NCI-H1930 (cell line): ENCODE data around the gene PAX8.
"Not testable (repeated sequence)": the region's sequence is repeated elsewhere in the genome, so short reads cannot be mapped to it uniquely, and the experiment has no call there.

Experiments
- DNase-seq, 2 experiments: peaks; one replicate each; lab custom pipeline; 2025; lab: John Stamatoyannopoulos, UW

The PAX8 gene

GRCh38 chr2:113278742-113279139 is at the start of gene PAX8:
TSS of gene PAX8 (minus strand) at chr2:113278921. CDS start at chr2:113278394, 527 bp downstream.
- no peak for DNase-seq

GRCh38 chr2:113328043-113328442 is 49.3 kb upstream of the PAX8 start:
- no peak for DNase-seq

DNA sequence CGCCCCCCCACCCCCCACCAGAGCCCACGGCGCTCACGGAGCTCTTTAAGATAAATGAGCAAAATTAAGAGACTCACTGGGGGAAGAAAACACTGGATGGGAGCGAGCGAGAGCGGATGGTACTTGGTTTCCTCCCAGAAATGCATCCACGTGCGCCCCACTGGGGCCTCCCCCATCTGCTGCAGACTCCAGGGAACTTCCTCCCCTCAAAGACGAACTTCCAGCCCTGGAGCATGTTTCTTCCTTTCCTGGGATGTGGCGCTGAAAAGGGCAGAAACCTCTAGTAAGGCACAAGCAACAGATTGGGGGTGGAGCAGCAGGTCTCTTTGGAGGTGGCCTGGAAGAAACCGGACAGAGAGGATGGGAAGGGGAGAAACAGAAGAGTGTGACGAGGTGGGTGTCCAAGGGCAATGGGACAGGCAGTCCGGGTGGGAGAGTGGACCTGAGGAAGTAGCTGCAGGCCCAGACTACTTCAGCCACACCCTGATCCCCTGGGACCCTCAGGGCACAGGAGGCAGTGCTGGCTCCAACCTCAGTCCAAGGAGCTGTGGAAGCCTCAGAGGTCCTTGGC is 46.5 kb upstream of the PAX8 start:
- DNase-seq: not testable (repeated sequence)

DNA sequence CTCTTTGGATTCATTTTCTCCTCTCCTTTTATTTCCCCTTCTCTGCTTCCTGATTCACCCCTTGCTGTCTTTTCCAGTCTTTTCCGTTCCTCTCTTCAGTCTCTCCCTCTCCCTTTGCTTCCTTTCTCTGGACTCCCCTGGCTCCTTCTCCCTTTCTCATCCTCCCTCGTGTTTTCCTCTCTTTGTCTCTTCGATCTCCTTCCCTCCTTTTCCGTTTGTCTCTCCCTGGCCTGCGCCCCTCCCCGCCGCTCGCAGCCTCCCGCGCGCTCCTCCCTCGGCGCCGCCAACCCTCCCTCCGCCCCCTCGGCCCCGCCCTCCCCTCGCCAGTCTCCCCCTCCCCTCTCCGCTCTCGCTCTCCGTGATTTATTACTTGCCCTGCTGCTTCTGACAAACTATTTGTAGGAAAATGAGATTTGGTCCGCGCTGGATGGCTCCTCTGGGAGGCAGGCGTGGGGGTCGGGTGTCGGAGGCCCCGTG is 46.0 kb upstream of the PAX8 start:
- peak; percentile 45 to 50 for DNase-seq

DNA sequence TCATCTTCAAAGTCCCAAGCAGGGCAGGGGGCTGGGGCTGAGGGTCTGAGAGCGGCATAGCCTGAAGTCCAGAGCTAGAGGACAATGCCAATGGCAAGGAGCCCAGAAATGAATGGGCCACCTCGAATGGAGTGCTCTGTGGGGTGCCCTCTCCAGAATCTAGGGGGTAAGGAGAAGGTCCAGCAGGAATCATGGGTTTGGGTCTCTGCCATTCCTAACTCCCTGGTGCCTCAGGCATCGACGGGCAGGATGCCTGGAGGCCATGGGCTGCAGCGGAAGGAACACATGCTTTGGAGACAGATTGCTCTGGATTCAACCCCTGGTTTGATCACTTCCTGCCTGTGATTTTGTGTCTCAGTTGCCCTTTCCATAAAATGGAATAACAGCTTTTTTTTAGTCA is 44.4 kb upstream of the PAX8 start:
- DNase-seq: not testable (repeated sequence)

GRCh38 chr2:113320106-113320505 is 41.4 kb upstream of the PAX8 start:
- not testable (repeated sequence) for DNase-seq

DNA sequence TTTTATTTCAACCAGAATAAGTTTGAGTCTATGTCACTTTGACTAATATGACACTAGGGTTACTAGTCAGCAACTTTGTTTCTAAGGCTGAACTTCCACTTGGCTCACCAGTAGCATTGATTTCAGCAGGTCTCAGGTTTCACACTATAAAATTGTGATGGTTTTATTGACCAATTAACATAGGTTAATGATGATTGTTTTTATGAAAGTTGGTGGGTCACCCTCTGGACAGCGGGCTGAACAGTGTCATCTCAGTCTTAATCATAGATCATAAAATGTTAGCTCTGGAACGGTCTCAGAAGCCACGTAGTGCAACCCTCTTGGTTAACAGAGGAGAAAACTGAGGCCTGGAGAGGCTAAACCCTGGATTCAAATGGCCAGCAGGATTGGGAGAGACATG is 40.2 kb upstream of the PAX8 start:
- DNase-seq: not testable (repeated sequence)

DNA sequence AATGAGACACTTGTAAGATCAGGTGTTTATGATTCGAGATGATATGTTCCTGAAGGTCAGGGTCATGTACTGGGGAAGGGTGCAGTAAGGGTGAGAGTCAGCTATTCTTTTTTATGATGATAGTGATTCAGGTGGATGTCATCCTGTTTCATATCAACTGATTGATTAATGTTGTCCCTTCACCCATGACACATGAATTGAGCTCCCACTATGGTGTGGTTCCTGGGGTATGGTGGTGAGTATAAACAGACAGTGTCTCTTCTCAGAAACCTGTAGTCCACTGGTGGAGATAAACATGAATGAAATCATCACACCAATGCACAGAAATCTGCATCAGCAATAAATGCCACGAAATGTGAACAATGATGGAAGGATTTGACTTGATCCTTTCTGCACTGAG is 37.4 kb upstream of the PAX8 start:
- no peak for DNase-seq

DNA sequence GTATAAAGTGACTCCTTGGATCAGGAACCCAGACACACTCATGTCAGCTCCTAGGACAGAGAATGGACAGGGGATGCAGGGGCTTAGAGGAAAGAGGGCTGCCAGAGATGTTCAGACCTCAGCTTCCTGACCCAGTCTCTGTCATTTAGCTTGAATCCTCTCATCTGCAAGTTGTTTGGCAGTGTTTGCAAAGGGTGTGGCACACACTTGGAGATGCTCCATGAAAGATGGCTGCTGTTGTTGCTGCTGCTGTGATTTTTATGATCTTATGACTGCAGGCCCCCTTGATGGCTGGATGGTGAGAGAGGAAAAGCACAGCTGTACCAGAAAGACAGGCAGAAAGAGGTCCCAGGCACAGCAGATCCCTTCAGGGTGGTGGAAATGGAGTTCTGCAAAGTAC is 35.9 kb upstream of the PAX8 start:
- DNase-seq: not testable (repeated sequence)

DNA sequence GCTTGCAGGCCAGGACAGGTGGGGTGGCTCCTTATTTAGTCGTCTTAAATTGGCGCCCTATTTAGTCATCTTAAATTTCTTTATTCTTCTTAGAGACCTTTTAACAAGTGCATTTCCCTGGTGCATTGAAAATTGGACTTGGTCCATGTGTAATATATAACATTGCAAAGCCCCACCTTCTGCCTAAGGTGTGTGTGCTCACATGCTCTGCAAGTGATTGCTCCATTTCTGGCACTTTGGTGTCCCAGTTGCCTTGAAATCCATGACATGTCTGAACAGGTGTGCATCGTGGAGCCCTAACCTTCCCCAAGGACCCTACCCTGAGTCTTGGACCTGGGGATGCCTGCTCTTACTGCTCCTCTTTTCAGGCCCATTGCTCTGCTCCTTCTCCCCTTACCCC is 35.5 kb upstream of the PAX8 start:
- not testable (repeated sequence) for DNase-seq

GRCh38 chr2:113311781-113312180 is 33.1 kb upstream of the PAX8 start:
- not testable (repeated sequence) for DNase-seq

DNA sequence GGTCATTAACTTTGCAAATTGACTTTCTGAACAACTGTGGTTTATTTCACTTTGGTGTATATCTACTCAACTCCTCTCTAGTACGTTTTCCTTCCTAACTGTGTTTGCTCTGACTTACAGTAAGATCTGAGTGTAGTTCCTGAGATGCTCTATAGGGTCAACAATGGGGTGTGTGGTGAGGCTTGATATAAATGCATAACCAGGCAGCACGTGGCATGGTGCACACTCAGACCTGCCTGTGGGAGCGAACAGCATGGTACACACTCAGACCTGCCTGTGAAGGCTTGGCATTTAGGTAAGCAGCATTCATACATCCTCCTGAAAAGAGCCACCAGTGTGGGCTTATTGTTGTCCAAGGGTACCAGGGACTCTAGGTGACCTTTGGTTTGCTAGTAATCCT is 32.5 kb upstream of the PAX8 start:
- DNase-seq: not testable (repeated sequence)

GRCh38 chr2:113309655-113310387 is 31.1 kb upstream of the PAX8 start:
- DNase-seq: no peak

DNA sequence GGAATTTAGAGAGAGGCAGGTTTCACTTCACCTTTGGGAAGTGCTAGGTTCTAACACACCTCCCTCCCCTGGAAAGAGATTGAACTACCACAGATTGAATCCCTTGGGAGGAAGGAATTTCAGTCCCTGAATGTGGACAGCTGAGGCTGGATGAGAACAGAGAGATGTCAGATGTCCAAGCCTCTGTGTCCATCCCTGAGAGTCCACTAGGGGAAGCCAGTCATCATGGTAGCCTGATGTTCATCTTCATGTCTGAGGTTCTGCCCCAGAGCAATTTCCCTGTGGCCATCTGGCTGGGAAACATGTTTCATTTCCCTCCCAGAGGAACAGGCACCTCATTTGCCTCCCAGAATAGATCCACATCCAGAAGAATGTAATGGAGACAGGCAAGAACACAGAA is 30.1 kb upstream of the PAX8 start:
- not testable (repeated sequence) for DNase-seq

DNA sequence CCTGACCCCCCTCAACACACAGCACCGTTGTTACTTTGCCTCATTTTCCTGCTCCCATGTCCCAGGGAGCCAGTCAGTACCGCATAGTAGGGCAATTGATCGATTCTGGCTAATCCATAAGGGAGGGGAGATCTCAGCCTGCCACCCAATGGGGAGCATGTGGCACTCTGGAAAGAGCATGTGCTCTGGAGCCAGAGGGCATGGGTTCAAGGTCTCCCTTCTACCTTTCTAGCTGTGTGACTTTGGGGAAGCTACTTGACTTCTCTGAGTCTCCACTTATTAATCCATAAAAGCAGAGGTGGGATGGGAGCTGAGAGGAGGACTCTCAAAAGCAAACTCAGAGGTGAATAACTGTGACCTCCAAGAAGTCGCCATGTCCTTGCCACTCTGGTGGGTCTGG is 27.5 kb upstream of the PAX8 start:
- not testable (repeated sequence) for DNase-seq

DNA sequence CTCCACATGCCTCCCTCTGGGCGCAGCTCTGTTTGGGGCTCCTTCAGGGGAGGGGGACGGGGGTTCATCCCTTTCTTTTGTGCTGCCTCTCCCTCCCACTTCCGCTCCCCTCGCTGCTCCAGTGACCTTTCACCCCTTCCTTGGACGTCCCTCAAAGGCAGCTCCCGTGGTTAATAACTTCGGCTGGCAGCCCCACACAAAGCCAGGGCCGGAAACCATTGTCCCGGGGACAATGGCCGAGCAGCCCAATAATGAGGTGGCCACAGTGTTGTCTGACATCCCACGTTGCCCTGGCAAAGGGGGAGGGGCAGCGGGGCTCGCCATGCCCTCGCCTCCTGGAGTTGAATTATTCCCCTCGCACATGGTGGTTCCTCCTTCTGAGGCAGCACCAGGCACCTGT is 27.0 kb upstream of the PAX8 start:
- not testable (repeated sequence) for DNase-seq

- DNase-seq: no peak
These were observed 26.4 kb upstream of the PAX8 start for GRCh38 chr2:113305146-113305545.

GRCh38 chr2:113304702-113305101 is 26.0 kb upstream of the PAX8 start:
- no peak for DNase-seq

GRCh38 chr2:113302216-113302980 is 23.7 kb upstream of the PAX8 start:
- not testable (repeated sequence) for DNase-seq

GRCh38 chr2:113300281-113300680 is 21.6 kb upstream of the PAX8 start:
- DNase-seq: no peak

DNA sequence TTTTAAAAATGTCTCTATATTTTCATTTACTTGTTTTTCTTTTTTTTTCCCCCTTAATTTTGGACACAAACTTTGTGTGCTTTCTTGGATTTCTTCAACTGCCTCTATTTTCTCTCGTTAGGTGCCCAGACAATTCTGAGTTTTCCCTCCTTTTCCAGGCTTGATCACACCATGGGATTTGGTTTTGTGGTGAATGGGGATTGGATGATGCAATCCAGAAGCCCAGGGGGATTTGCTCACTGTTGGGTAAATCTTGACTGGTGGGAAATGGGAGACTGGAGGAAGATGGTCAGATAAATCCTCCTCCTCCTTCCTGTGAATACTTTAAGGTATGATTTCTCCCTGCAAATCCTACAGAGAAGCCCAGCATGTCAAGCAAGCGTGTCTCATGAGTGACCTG is 19.5 kb upstream of the PAX8 start:
- DNase-seq: no peak

DNA sequence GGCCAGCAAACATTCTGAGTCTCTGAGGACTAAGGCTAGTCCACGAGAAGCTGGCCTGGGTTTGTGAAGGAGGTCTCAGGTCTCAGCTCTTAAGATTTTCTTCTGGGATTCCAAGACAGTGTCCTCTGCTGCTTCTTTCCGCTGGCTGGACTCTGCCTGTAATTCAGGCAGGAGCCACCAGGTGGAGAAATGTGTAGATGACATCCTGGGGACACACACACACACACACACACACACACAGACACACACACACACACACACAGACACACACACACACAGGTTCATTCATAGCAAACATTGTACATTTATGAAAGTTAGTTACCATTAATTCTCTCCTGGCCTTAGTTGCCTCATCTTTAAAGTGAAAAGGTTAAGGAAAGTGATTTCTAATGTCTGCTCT is 18.9 kb upstream of the PAX8 start:
- DNase-seq: not testable (repeated sequence)

- DNase-seq: no peak
These were observed 12.5 kb upstream of the PAX8 start for GRCh38 chr2:113291191-113291590.
